ENCODE results near the gene SHH. TPM values are rescaled to one million over a fixed set of nuclear protein-coding genes. Genes with fewer than 3 reads are reported as not detected.
A peak's percentile ranks its signal among the peaks of the same experiment; 100 is the strongest.

The SHH gene
- polyA plus RNA-seq, 1 donor from 2014 or later = 1.5 TPM

DNA sequence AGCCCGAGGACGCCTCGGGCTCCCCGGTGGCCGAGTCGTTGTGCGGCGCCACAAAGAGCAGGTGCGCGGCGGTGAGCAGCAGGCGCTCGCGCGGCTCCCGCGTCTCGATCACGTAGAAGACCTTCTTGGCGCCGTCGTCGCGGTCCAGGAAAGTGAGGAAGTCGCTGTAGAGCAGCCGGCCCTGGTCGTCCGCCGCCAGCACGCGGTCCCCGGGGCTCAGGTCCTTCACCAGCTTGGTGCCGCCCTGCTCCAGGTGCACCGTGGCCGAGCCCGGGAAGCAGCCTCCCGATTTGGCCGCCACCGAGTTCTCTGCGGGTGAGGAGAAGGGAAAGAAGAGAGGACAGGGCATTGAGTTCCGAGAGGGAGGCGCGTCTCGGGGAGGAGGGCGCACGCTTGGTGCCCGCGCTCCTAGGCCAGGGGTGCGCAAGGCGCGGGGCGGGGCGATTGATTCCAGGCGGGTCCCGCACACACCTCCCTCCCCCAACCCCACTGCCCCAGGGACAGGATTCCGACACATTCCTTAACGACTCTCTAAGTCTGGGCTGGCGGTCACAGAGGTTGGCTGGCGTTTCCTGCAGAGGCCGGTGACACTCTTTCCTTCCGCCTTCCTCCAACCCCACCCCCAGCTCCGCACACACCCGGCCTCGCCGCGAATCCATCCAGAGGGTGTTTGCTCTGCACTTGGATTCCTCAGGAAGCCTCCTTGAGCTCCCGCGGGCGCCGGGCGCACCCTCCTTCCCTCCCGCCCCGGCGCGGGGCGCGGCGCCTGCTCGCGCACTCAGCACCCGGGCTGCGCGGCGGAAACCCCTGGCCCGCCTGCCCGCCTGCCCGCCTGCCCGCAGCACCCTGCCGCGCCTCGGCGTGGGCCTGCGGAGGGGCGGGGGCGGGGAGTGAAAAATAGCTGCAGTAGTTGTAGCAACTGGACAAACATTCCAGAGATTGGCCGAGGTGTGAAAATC is 8.6 kb downstream of the SHH start:
- no peak overlapping the region for H3K27ac ChIP-seq (ENCODE audit: low read length)
- H3F3A ChIP-seq (ENCODE audit: insufficient read depth, low read length, poor library complexity, severe bottlenecking) = no peaks in the 10 kb centered on the region
- no peaks in the 10 kb centered on the region for H3K79me2 ChIP-seq (replicated peaks; ENCODE audit: insufficient read depth, low read length)
- H3K36me3 ChIP-seq (ENCODE audit: insufficient read depth, low read length) = no peaks in the 10 kb centered on the region
- no peak overlapping the region for H3K4me2 ChIP-seq (ENCODE audit: low read length)
- H2AFZ ChIP-seq (ENCODE audit: low read depth, low read length) = no peak overlapping the region
- H3K27me3 ChIP-seq (ENCODE audit: insufficient read depth, low read depth, low read length) = peaks cover 98% of the 10 kb centered on the region
- no peaks in the 10 kb centered on the region for H4K20me1 ChIP-seq (ENCODE audit: insufficient read depth)
- no peaks in the 10 kb centered on the region for H3K9me2 ChIP-seq (ENCODE audit: insufficient read depth, low read length)
- peak overlapping the region; percentile 69 for H3K4me3 ChIP-seq (ENCODE audit: low read length)
- no peaks in the 10 kb centered on the region for H3K9me3 ChIP-seq (ENCODE audit: low read length)
- TF ChIP-seq, protein P1, sequence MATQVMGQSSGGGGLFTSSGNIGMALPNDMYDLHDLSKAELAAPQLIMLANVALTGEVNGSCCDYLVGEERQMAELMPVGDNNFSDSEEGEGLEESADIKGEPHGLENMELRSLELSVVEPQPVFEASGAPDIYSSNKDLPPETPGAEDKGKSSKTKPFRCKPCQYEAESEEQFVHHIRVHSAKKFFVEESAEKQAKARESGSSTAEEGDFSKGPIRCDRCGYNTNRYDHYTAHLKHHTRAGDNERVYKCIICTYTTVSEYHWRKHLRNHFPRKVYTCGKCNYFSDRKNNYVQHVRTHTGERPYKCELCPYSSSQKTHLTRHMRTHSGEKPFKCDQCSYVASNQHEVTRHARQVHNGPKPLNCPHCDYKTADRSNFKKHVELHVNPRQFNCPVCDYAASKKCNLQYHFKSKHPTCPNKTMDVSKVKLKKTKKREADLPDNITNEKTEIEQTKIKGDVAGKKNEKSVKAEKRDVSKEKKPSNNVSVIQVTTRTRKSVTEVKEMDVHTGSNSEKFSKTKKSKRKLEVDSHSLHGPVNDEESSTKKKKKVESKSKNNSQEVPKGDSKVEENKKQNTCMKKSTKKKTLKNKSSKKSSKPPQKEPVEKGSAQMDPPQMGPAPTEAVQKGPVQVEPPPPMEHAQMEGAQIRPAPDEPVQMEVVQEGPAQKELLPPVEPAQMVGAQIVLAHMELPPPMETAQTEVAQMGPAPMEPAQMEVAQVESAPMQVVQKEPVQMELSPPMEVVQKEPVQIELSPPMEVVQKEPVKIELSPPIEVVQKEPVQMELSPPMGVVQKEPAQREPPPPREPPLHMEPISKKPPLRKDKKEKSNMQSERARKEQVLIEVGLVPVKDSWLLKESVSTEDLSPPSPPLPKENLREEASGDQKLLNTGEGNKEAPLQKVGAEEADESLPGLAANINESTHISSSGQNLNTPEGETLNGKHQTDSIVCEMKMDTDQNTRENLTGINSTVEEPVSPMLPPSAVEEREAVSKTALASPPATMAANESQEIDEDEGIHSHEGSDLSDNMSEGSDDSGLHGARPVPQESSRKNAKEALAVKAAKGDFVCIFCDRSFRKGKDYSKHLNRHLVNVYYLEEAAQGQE (IDR thresholded peaks at IDR 0.05; ENCODE audit: borderline replicate concordance) = no peak
- TF ChIP-seq, protein P2, sequence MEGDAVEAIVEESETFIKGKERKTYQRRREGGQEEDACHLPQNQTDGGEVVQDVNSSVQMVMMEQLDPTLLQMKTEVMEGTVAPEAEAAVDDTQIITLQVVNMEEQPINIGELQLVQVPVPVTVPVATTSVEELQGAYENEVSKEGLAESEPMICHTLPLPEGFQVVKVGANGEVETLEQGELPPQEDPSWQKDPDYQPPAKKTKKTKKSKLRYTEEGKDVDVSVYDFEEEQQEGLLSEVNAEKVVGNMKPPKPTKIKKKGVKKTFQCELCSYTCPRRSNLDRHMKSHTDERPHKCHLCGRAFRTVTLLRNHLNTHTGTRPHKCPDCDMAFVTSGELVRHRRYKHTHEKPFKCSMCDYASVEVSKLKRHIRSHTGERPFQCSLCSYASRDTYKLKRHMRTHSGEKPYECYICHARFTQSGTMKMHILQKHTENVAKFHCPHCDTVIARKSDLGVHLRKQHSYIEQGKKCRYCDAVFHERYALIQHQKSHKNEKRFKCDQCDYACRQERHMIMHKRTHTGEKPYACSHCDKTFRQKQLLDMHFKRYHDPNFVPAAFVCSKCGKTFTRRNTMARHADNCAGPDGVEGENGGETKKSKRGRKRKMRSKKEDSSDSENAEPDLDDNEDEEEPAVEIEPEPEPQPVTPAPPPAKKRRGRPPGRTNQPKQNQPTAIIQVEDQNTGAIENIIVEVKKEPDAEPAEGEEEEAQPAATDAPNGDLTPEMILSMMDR (IDR thresholded peaks at IDR 0.05; ENCODE audit: poor library complexity, severe bottlenecking) = no peak
- TF ChIP-seq RAD21 (conservative IDR thresholded peaks at IDR 0.05) (no peak), POLR2AphosphoS5 (IDR thresholded peaks at IDR 0.05) (no peak), MXI1 (conservative IDR thresholded peaks at IDR 0.05; ENCODE audit: poor library complexity, severe bottlenecking) (no peak), SMC3 (conservative IDR thresholded peaks at IDR 0.05; ENCODE audit: poor library complexity) (no peak), EP300 (conservative IDR thresholded peaks at IDR 0.05; ENCODE audit: poor library complexity, severe bottlenecking) (no peak), EZH2 (IDR thresholded peaks at IDR 0.05; ENCODE audit: borderline replicate concordance, insufficient read depth, low read length, poor library complexity, severe bottlenecking) (no peak), TAF1 (IDR thresholded peaks at IDR 0.05; ENCODE audit: low read depth) (no peak)
- no peak overlapping the region for H3K9ac ChIP-seq (ENCODE audit: low read length)

GRCh38 chr7:155802906-155803417 is 9.3 kb downstream of the SHH start:
- Histone ChIP-seq H3K27me3 (ENCODE audit: insufficient read depth, low read depth, low read length) (peaks cover 95% of the 10 kb centered on the region), H3K36me3 (ENCODE audit: insufficient read depth, low read length) (no peaks in the 10 kb centered on the region), H3F3A (ENCODE audit: insufficient read depth, low read length, poor library complexity, severe bottlenecking) (no peaks in the 10 kb centered on the region), H3K79me2 (replicated peaks; ENCODE audit: insufficient read depth, low read length) (no peaks in the 10 kb centered on the region), H3K9me2 (ENCODE audit: insufficient read depth, low read length) (no peaks in the 10 kb centered on the region), H3K4me2 (ENCODE audit: low read length) (no peak overlapping the region), H3K4me3 (ENCODE audit: low read length) (peak overlapping the region; percentile 57), H2AFZ (ENCODE audit: low read depth, low read length) (no peak overlapping the region), H3K9ac (ENCODE audit: low read length) (no peak overlapping the region), H3K27ac (ENCODE audit: low read length) (no peak overlapping the region), H3K9me3 (ENCODE audit: low read length) (no peaks in the 10 kb centered on the region), H4K20me1 (ENCODE audit: insufficient read depth) (no peaks in the 10 kb centered on the region)
- TF ChIP-seq, protein P2 (IDR thresholded peaks at IDR 0.05; ENCODE audit: poor library complexity, severe bottlenecking) = no peak
